SH-SY5Y (cell line): ENCODE results near the gene ADGRL3.

Source experiments
- GATA2 ChIP-seq: IDR thresholded peaks from 2 replicates; pipeline ENCODE4 v1.6.1; 2011; ENCODE audit warnings: mild to moderate bottlenecking, low read depth, low read length
- GATA3 ChIP-seq: IDR thresholded peaks from 2 replicates; pipeline ENCODE4 v1.6.1; 2011; ENCODE audit warnings: low read depth, mild to moderate bottlenecking, low read length, moderate library complexity

DNA sequence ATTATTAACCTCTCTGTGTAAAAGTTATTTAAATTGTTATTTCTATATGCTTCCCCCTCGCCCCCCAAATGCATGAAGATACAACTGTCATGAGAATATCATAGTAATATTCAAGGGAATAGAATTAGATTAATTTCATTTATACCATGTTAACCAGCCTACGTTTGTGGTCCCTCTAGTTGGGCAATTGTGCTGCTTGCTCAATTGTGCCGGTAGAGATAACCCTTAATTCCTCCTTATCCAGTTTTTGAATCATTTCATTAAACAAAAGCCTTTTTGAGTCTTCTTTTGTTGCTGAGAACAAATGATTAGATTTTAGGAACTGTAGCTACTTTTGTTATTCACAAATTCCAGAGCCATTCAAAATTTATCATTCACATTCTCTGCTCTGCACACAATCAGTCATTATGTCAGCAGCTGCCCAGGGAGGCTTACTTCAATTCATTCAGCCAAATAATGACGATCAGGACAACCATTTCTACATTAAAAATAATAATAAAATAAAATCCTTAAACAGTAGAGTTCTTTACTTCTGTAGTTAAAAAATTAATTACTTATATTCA is 98.1 kb downstream of the ADGRL3 start:
- TF ChIP-seq GATA2 (no peak), GATA3 (no peak)
